Mammary epithelial cell (primary cell): ENCODE results near the gene GPBP1L1.

ENCODE experiments used
- EZH2 ChIP-seq: IDR thresholded peaks from 2 replicates; pipeline ENCODE4 v1.6.1; 2012; ENCODE audit warnings: low read length, inconsistent platforms, borderline replicate concordance
- TF ChIP-seq, protein P1 (sequence below), 2 donors: IDR thresholded peaks in 1 of 2; conservative IDR thresholded peaks in 1 of 2; 2 replicates each; pipeline ENCODE4 v1.5.1; 2011 to 2012; ENCODE audit warnings: inconsistent platforms in 2 of 2, low read length in 2 of 2, mild to moderate bottlenecking in 2 of 2, control low read depth in 1 of 2, low read depth in 1 of 2; ENCODE audit not compliant: insufficient read depth in 1 of 2; ENCODE audit errors: extremely low read depth in 1 of 2

DNA sequence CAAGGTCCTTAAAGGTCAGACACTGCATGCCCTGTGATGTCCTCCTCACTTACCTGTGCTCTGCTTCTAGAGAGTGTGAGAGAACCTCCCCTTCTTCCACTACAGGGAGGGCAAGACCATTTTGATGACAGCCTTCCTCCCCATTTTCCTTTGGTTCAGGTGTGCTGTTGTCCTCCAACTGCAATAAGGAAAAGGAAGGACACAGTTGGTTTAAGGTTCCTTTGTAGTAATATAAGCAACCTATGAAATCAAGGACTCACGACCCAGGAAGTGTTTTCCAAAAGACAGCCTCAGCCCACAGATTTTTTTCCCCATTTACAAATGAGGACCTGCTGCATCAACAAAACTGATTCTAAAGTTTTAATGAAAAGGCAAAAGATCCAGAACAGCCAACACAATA lies 55.9 kb downstream of the GPBP1L1 start:
- TF ChIP-seq, protein P1, sequence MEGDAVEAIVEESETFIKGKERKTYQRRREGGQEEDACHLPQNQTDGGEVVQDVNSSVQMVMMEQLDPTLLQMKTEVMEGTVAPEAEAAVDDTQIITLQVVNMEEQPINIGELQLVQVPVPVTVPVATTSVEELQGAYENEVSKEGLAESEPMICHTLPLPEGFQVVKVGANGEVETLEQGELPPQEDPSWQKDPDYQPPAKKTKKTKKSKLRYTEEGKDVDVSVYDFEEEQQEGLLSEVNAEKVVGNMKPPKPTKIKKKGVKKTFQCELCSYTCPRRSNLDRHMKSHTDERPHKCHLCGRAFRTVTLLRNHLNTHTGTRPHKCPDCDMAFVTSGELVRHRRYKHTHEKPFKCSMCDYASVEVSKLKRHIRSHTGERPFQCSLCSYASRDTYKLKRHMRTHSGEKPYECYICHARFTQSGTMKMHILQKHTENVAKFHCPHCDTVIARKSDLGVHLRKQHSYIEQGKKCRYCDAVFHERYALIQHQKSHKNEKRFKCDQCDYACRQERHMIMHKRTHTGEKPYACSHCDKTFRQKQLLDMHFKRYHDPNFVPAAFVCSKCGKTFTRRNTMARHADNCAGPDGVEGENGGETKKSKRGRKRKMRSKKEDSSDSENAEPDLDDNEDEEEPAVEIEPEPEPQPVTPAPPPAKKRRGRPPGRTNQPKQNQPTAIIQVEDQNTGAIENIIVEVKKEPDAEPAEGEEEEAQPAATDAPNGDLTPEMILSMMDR (conservative IDR thresholded peaks at IDR 0.05 in 1 of 2, IDR thresholded peaks at IDR 0.05 in 1 of 2; ENCODE audit: extremely low read depth in 1 of 2, insufficient read depth in 1 of 2, low read depth in 1 of 2, low read length in 2 of 2) = no peak
- TF ChIP-seq EZH2 = no peak
